ENCODE data around the gene SLCO2A1.

Gene SLCO2A1

GRCh38 chr3:133980550-133980949, 49.2 kb downstream of the SLCO2A1 start:
- no peak for DNase-seq (ENCODE audit: low read depth in 2 of 2)

GRCh38 chr3:133980035-133980434, 49.7 kb downstream of the SLCO2A1 start:
- DNase-seq (ENCODE audit: low read depth in 2 of 2) = no peak

- no peak for DNase-seq (ENCODE audit: low read depth in 2 of 2)
Measured at GRCh38 chr3:133979553-133979952, 50.2 kb downstream of the SLCO2A1 start.

GRCh38 chr3:133977568-133977967, 52.2 kb downstream of the SLCO2A1 start:
- no peak for DNase-seq (ENCODE audit: low read depth in 2 of 2)

GRCh38 chr3:133973249-133973980, 56.3 kb downstream of the SLCO2A1 start:
- DNase-seq (ENCODE audit: low read depth in 2 of 2) = no peak

GRCh38 chr3:133972156-133972555, 57.6 kb downstream of the SLCO2A1 start:
- DNase-seq (ENCODE audit: low read depth in 2 of 2) = no peak

- no peak for DNase-seq (ENCODE audit: low read depth in 2 of 2)
Measured at GRCh38 chr3:133970916-133971315, 58.8 kb downstream of the SLCO2A1 start.

- no peak for DNase-seq (ENCODE audit: low read depth in 2 of 2)
Measured at GRCh38 chr3:133970339-133970738, 59.4 kb downstream of the SLCO2A1 start.

- DNase-seq (ENCODE audit: low read depth in 2 of 2) = no peak
Measured at GRCh38 chr3:133967992-133968892, 61.5 kb downstream of the SLCO2A1 start.

- DNase-seq (ENCODE audit: low read depth in 2 of 2) = no peak
Measured at GRCh38 chr3:133966954-133967353, 62.8 kb downstream of the SLCO2A1 start.

- no peak for DNase-seq (ENCODE audit: low read depth in 2 of 2)
Measured at GRCh38 chr3:133965906-133966305, 63.8 kb downstream of the SLCO2A1 start.

- DNase-seq (ENCODE audit: low read depth in 2 of 2) = no peak
Measured at GRCh38 chr3:133965013-133965570, 64.6 kb downstream of the SLCO2A1 start.

GRCh38 chr3:133964547-133964946, 65.2 kb downstream of the SLCO2A1 start:
- no peak for DNase-seq (ENCODE audit: low read depth in 2 of 2)

- no peak for DNase-seq (ENCODE audit: low read depth in 2 of 2)
Measured at GRCh38 chr3:133963657-133964396, 65.9 kb downstream of the SLCO2A1 start.

- no peak for DNase-seq (ENCODE audit: low read depth in 2 of 2)
Measured at GRCh38 chr3:133962849-133963248, 66.9 kb downstream of the SLCO2A1 start.

- no peak for DNase-seq (ENCODE audit: low read depth in 2 of 2)
Measured at GRCh38 chr3:133958071-133958805, 71.5 kb downstream of the SLCO2A1 start.

- DNase-seq (ENCODE audit: low read depth in 2 of 2) = no peak
Measured at GRCh38 chr3:133956982-133957381, 72.7 kb downstream of the SLCO2A1 start.

- no peak for DNase-seq (ENCODE audit: low read depth in 2 of 2)
Measured at GRCh38 chr3:133956353-133956752, 73.4 kb downstream of the SLCO2A1 start.

GRCh38 chr3:133955892-133956291, 73.8 kb downstream of the SLCO2A1 start:
- DNase-seq (ENCODE audit: low read depth in 2 of 2) = no peak

- no peak for DNase-seq (ENCODE audit: low read depth in 2 of 2)
Measured at GRCh38 chr3:133954717-133955360, 74.9 kb downstream of the SLCO2A1 start.

GRCh38 chr3:133953297-133953696, 76.4 kb downstream of the SLCO2A1 start:
- DNase-seq (ENCODE audit: low read depth in 2 of 2) = no peak
